GM12874 (cell line): ENCODE results near the gene ASAP3.

Experiments
- CTCF ChIP-seq: IDR thresholded peaks from 2 replicates; pipeline ENCODE4 v1.5.1; 2011; ENCODE audit warnings: low read depth, mild to moderate bottlenecking, control low read depth, low read length, moderate library complexity; ENCODE audit not compliant: insufficient read depth

The ASAP3 gene

GRCh38 chr1:23407016-23407630 is 76.9 kb downstream of the ASAP3 start:
- no peak for TF ChIP-seq CTCF

GRCh38 chr1:23405946-23406345 is 78.0 kb downstream of the ASAP3 start:
- no peak for TF ChIP-seq CTCF

GRCh38 chr1:23403735-23404486 is 80.1 kb downstream of the ASAP3 start:
- TF ChIP-seq CTCF, result peak; percentile 93

- TF ChIP-seq CTCF, result no peak
These were observed 80.6 kb downstream of the ASAP3 start for GRCh38 chr1:23403355-23403734.

- TF ChIP-seq CTCF, result no peak
These were observed 81.0 kb downstream of the ASAP3 start for GRCh38 chr1:23403038-23403336.

- TF ChIP-seq CTCF, result no peak
These were observed 81.5 kb downstream of the ASAP3 start for GRCh38 chr1:23402286-23403037.

GRCh38 chr1:23401313-23401712 is 82.7 kb downstream of the ASAP3 start:
- TF ChIP-seq CTCF, result no peak
